Activated naive CD4-positive, alpha-beta T cell treated with Interleukin-2 at 50 U/mL for 16 hours (primary cell): ENCODE results near the gene FAM184A.
"Not testable (repeated sequence)": the region's sequence is repeated elsewhere in the genome, so short reads cannot be mapped to it uniquely, and the experiment has no call there.

Source experiments
- DNase-seq: peaks from one replicate; pipeline ENCODE4 v3.0.0-alpha.2; 2020

Gene FAM184A

GRCh38 chr6:119052292-119052889, 26.1 kb downstream of the FAM184A start:
- DNase-seq: peak; percentile 11

- DNase-seq: no peak
These were observed 34.2 kb downstream of the FAM184A start for GRCh38 chr6:119044255-119044654.

- DNase-seq: no peak
These were observed 34.7 kb downstream of the FAM184A start for GRCh38 chr6:119043783-119044182.

DNA sequence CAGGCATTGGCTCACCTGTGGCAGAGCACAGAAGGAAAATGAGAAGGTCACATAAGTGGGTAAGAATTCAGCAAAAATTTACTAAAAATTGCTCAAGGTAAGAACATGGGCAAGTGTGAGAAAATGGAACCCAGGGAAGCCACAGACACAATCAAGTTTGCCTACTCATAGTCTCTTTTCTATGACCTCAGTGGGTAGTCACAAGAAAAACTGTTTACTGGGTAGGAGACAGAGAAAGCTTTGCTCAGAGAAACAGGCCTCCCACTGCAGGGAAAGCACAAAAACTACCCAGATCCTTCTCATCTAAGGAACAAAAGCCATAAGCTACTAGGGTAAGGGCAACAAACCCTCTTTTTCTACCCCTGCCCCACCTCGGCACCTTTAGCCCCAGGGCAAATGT, 35.2 kb downstream of the FAM184A start:
- no peak for DNase-seq

GRCh38 chr6:119040636-119041035, 37.8 kb downstream of the FAM184A start:
- no peak for DNase-seq

GRCh38 chr6:119040229-119040628, 38.2 kb downstream of the FAM184A start:
- DNase-seq: no peak

- no peak for DNase-seq
These were observed 40.4 kb downstream of the FAM184A start for GRCh38 chr6:119037941-119038623.

DNA sequence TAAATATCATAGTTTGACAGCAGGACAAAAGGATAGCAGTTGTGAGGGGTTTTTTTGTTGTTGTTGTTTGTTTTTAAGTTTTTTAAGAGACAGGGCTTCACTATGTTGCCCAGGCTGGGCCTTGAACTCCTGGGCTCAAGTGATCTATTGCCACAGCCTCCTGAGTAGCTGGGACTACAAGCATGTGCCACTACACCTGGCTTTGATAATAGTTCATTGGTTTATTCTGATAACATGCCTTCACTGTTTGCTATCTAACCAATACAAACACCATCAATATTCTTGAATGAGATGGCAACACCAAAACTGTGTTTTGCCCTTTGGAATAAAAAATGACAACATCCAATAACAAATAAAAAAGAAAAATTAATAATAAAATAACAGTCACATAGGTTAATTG, 41.2 kb downstream of the FAM184A start:
- no peak for DNase-seq

GRCh38 chr6:119036081-119036480, 42.4 kb downstream of the FAM184A start:
- no peak for DNase-seq

GRCh38 chr6:119035459-119035858, 43.0 kb downstream of the FAM184A start:
- no peak for DNase-seq

DNA sequence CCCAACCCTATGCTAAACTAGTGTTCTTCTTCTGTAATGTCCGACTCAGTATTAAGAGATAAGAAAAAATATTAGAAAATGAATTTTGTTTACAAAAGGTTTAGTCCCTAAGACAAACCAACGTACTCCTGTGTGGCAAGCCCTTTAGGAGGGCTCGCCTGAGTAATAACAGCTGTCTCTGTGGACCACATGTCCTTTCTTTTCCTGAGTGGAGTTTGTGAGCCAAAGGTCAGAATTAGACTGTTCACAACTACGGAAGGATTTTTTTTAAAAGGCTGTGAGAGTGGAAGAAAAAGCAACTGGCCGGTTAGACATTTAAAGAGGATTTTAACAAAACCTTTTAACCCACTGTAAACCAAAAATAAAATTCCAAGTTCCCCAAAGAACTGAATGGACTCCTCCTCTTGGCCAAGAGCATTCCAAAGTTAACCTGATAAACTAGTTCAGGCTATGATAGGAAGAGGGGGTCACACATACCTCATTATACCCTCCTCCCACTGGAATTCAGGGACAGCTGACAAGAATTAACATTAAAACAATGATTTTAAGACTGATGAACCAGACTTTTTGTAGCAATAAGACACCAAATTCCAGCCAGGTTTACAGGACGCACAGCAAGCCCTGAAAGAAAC, 43.5 kb downstream of the FAM184A start:
- no peak for DNase-seq

DNA sequence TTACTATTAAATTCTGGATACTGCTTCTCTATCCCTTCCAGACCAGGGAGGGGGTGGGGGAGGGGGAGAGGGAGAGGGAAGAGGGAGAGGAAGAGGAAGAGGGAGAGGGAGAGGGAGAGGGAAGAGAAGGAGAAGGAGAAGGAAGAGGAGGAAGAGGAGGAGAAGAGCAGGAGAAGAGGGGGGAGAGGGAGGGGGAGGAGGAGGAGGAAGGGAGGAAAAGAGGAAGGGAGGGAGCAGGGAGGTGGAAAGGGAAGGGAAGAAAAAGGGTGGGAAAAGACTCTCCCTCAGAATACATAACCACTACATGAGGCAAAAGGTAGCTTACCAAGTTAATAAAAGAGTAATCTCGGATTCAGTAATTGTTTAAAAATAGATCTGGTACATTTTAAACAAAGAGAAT, 46.0 kb downstream of the FAM184A start:
- no peak for DNase-seq

GRCh38 chr6:119030759-119031158, 47.7 kb downstream of the FAM184A start:
- DNase-seq: no peak

GRCh38 chr6:119028091-119028490, 50.4 kb downstream of the FAM184A start:
- DNase-seq: no peak

DNA sequence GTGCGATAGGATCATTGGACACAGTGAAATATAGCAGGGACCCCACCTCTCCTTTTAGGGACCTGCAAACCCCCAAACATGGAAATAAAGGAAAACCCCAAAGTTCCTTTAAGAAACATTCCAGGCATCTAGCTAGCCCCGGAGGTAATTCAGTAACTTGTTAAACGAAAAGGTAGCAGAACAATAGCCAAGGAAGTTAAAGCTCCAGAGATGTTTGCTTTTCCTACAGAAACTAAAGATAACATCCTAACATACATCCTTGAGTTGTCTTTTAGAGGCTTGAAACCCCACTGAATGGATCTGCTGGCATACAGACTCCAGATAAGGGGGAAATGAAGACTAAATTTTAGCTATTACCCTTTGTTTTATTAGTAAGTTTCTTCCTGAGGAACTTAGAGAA, 51.0 kb downstream of the FAM184A start:
- DNase-seq: no peak

DNA sequence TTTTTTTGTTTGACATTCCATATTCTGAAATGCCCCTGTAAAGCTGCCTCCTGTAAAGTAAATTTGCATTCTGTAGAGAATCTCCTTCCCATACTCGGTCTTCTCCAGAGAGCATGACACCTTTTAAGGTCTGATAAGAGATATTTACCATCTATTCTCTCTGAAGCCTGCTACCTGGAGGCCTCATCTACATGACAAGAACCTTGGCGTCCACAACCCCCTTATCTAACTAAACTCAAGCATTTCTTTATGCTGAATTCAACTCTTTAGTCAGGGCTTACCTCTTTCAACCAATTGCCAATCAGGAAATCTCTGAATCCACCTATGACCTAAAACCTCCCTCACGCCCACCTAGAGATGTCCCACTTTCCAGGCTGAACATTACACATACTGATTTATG, 51.6 kb downstream of the FAM184A start:
- no peak for DNase-seq

- no peak for DNase-seq
These were observed 52.7 kb downstream of the FAM184A start for GRCh38 chr6:119025793-119026192.

DNA sequence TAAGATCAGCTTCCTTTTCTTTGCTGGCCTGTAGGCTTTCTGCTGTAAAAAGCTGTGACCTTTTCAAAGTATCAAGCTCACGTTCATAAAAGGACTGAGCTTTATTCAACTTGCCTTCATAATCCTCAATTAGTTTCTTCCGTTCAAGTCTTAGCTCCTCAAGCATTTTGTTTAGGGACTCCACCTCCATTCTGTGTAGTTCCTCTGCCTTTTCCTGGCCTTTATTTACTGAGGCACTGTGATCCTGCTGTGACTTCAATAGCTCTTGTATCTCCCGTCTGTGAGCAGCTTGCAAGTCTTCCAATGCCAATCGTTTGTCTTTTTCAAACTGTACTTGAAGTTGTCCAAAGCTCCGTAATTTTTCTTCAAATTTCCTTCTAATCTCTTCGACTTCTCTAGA, 54.4 kb downstream of the FAM184A start:
- DNase-seq: no peak

GRCh38 chr6:119022796-119023195, 55.7 kb downstream of the FAM184A start:
- no peak for DNase-seq

GRCh38 chr6:119020597-119021561, 57.6 kb downstream of the FAM184A start:
- DNase-seq: no peak

DNA sequence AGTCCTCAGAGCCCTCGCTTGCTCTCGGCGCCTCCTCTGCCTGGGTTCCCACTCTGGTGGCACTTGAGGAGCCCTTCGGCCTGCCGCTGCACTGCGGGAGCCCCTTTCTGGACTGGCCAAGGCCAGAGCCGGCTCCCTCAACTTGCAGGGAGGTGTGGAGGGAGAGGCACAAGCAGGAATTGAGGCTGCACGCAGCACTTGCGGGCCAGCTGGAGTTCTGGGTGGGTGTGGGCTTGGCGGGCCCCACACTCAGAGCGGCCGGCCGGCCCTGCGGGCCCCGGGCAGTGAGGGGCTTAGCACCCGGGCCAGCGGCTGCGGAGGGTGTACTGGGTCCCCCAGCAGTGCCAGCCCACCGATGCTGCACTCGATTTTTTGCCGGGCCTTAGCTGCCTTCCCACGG, 63.3 kb downstream of the FAM184A start:
- not testable (repeated sequence) for DNase-seq

GRCh38 chr6:119012521-119012920, 65.9 kb downstream of the FAM184A start:
- DNase-seq: no peak

- DNase-seq: not testable (repeated sequence)
These were observed 69.2 kb downstream of the FAM184A start for GRCh38 chr6:119009266-119009665.
